CMK (cell line): ENCODE data around the gene ARSG.
"Not testable (repeated sequence)": the region's sequence is repeated elsewhere in the genome, so short reads cannot be mapped to it uniquely, and the experiment has no call there.

Source experiments
- DNase-seq: peaks from one replicate; pipeline ENCODE4 v3.0.0-alpha.2; 2010; ENCODE audit warnings: low read depth

ARSG gene

GRCh38 chr17:68398691-68399637, 107.7 kb downstream of the ARSG start:
- DNase-seq = peak; percentile 31

DNA sequence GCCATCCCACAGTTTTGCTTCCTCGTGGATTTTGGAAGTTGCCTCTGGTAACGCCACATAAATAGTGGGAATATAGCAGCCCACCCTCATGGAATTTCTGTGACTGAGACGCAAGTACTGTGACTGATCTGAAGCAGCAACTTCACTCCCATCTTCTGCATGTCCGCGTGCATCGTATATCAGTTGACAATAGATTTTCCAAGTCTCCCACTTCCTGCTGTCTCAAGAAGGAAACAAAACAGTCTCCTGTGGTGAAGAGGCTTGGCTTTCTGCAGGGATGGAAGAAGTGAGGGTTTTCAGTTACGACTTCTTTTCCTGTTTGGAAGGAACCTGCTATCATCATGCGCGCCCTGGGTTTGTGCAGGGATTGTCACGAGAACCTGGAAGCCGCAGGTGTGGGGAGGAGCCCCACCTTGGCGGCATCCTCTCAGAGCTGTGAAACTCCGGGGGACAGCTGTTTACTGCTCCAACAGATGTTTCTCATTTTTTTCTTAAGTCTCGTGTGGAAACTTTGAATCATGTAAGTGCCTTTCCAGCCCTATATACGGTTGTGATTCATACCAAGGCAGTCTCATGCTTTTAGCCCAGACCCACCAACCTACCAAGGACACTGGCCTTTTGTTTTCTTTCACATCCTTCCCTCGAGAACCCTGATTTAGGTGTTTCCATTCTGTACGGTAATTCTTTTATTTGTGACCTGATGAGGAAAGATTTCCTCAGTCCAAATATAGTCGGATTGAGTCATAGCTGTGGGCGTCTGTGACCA, 108.5 kb downstream of the ARSG start:
- no peak for DNase-seq

DNA sequence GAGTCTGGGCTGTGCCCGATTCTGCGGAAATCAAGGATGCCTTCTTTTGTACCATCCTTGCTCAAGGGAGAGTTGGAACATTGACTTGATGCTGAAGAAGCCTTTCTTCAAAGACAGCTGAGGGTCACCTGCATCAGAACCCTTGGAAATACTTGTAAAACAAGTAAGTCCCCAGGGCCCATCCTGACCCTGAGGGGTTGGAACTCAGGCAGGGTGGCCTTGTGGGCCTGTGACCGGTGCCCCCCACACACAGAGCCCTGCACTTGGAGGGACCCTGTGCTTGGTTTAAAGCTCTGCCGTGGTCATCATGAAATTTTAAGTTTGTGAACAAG, 109.1 kb downstream of the ARSG start:
- DNase-seq = no peak

GRCh38 chr17:68401288-68401687, 110.0 kb downstream of the ARSG start:
- DNase-seq = no peak

GRCh38 chr17:68403122-68403521, 111.8 kb downstream of the ARSG start:
- DNase-seq = no peak

GRCh38 chr17:68403837-68404236, 112.5 kb downstream of the ARSG start:
- not testable (repeated sequence) for DNase-seq

DNA sequence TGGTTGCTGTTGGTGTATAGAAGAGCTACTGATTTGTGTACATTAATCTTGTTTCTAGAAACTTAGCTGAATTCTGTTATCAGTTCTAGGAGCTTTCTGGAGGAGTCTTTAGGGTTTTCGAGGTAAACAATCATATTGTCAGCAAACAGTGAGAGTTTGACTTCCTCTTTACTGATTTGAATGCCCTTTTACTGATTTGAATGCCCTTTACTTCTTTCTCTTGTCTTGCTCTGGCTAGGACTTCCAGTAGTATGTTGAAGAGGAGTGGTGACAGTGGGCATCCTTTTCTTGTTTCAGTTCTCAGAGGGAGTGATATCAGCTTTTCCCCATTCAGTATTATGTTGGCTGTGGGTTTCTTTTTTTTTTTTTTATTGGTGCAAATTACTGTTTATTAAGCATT, 116.4 kb downstream of the ARSG start:
- DNase-seq = not testable (repeated sequence)

- DNase-seq = not testable (repeated sequence)
Observed at GRCh38 chr17:68413597-68414560, 122.6 kb downstream of the ARSG start.

- DNase-seq = not testable (repeated sequence)
Observed at GRCh38 chr17:68414901-68415300, 123.6 kb downstream of the ARSG start.

DNA sequence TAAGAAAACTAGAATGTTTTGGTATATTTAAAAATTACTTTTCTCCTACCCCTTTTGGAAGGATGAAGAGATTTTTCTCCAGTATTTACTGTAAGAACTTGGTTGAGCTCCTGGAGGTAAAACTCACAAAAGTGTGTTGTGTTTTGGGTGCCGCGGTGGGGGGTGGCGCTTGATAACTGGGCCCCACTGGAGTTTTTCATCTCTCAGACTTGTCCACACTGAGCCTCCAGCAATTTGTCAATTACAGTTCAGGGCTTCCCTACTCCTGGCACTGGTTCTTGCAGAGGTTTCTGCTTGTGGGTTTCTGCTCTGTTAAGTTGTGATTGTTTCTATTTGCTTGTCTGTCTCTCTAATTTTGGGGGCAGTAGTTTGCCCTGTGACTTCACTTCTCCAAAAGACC, 126.0 kb downstream of the ARSG start:
- DNase-seq = no peak

GRCh38 chr17:68418876-68419275, 127.6 kb downstream of the ARSG start:
- DNase-seq = no peak

DNA sequence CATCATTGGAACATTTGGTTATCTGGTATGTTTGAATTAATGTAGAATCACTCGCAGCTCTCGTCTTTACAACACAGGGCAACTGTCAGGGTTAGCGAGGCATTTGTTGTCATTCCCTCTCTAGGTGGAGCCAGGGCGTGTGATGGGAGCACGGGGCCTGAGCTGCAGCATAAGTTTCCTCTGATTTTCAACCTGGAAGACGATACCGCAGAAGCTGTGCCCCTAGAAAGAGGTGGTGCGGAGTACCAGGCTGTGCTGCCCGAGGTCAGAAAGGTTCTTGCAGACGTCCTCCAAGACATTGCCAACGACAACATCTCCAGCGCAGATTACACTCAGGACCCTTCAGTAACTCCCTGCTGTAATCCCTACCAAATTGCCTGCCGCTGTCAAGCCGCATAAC, 128.8 kb downstream of the ARSG start:
- DNase-seq = no peak

- no peak for DNase-seq
Observed at GRCh38 chr17:68421486-68421885, 130.2 kb downstream of the ARSG start.

- DNase-seq = no peak
Observed at GRCh38 chr17:68422821-68423220, 131.5 kb downstream of the ARSG start.

DNA sequence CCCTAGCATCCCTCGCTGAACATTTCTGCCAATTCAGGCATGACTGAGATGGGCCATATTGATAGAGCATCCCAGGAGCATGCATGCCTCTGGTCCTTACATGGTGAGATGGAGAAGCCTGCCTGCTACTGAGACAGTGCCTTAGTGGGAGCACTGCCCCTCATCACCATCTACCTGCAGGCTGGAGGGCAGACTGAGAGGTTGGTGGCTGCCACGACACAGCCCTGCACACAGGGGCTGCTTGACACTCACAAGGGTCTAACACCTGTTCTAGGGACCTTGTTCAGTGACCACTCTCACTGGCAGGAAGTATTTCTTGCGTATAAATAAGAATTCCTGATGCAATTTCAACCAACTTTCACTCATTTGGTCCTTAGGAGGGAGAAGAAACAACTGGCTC, 132.0 kb downstream of the ARSG start:
- DNase-seq = no peak

DNA sequence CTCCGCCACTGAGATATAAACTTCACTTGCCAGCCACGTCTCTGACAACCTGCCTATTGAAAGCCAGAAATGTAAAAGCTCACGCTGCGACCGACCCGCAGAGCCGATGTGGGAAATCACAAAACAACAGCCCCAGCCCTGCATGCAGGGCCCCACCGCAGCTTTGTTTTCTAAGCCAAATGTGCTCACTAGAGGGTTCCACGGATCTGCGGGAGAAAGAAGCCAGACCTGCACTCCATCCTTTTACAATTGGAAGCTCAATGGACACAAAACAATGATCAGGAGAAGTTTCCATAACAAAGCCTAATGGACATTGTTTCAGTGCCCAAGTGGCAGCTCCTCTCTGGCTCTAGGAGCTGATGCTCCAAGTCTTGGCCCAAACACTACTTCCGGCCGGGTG, 132.9 kb downstream of the ARSG start:
- DNase-seq = no peak

- DNase-seq = no peak
Observed at GRCh38 chr17:68424861-68425260, 133.6 kb downstream of the ARSG start.

DNA sequence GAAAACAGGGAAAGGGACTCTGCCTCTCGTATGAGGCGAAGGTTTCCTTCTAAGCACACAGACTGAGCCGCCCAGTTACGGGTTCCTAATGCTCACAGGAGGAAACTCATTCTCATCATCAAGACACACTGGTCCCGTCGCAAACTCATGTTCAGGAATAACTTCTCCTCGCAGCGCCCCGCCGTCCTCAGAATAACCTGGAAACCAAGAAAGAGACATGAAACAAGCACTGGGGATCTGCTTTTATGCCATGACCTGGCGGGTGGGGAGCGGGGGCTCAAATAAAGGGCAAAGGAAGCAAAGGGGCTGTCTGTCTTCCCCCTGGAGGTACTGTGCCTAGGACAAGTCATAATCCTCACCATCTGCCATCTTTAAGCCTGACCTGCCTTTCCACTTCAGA, 134.7 kb downstream of the ARSG start:
- DNase-seq = no peak

DNA sequence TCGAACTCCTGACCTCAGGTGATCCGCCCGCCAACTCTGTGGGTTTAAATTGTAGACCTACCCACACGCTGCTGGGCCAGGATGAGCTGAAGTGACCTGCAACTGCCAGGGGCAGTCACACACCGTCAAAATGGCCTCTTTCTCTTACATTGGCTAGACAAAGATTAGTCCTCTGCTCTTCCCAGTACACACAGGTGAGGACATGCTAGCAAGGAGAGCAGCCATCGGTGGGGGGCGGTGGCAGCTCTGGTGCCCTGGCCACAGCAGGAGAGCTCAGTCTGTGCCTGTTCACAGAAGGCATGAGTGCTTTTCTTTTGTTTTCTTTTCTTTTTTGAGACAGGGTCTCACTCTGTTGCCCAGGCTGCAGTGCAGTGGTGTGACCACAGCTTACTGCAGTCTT, 136.3 kb downstream of the ARSG start:
- DNase-seq = no peak

DNA sequence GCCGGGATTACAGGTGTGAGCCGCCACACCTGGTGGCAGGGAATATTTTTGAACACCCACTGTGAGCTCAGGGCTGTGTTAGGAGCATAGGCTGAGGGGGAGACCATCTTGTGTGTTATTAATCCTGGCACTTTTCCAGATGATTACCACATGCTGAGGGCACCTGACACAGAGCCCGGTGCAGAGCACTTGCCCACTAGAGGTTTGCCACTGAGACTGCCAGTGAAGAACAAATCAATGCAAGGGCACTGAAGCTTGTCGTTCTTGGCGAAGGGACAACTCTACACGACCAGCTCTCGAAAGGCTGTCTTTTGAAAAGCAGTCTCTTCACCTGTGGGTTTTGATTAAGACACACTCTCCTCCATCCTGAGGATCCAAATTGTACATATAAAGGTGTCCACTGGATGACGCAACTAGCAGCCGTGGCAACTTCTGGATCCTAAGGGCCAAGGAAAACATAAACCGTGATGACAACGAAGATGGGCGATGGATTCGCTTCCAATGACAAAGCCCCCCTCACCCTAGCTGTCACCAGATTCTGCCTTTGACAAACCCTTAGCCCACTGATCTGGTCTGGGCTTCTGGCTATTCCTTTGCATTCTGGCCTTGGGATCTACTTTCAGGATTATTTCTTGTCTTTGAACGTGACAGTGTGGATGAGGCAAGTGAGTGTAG, 137.3 kb downstream of the ARSG start:
- DNase-seq = no peak

DNA sequence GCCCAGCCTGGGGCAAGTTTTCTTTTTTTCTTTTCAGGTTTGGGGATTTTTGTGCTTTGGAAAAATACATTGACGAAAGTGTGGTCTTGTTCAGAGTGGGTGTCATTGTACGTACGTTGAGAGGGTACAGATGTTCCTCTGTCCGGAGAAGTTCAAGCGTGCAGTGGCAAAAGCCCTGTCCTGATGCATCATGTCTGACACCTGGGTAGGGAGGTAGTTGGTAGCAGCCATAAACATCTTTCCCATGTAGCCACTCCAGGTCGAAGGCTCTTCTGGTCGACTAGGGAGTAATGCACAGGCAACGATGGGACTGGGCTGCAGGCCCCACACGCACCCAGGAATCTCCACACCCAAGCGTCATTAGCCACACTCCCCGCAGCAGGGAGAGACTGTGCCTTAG, 138.6 kb downstream of the ARSG start:
- DNase-seq = no peak
